DND-41 (cell line): ENCODE results near the gene HOTAIR.

Experiments
- ATAC-seq: fragments of 200-7000 bp; cut with Tn5 transposase; 3 replicates; pipeline ENCODE4 v1.9.1; 2021; ENCODE audit warnings: low read depth; ENCODE audit not compliant: insufficient read depth
- DNase-seq: peaks from one replicate; pipeline ENCODE4 v3.0.0-alpha.2; 2020
- H2AFZ ChIP-seq: 2 replicates; pipeline ENCODE4 v1.6.0; 2012; ENCODE audit warnings: low read depth, low read length
- H3K27ac ChIP-seq: 2 replicates; pipeline ENCODE4 v1.5.1; 2012; ENCODE audit warnings: low read length, inconsistent platforms
- H3K27me3 ChIP-seq: fragments of 200-600 bp; sonication (generic); 2 replicates; pipeline ENCODE4 v1.6.0; 2012; ENCODE audit warnings: low read length, mild to moderate bottlenecking, inconsistent platforms; ENCODE audit not compliant: insufficient read depth, poor library complexity
- H3K36me3 ChIP-seq: 2 replicates; pipeline ENCODE4 v1.5.1; 2012; ENCODE audit warnings: low read length, inconsistent platforms; ENCODE audit not compliant: insufficient read depth
- H3K4me1 ChIP-seq: 2 replicates; pipeline ENCODE4 v1.5.1; 2012; ENCODE audit warnings: mild to moderate bottlenecking, low read length; ENCODE audit not compliant: insufficient read depth
- H3K4me2 ChIP-seq: 2 replicates; pipeline ENCODE4 v1.6.0; 2012; ENCODE audit warnings: mild to moderate bottlenecking, moderate library complexity, low read length, inconsistent platforms; ENCODE audit not compliant: insufficient read depth
- H3K4me3 ChIP-seq, 2 experiments: fragments of 200-600 bp in 1 of 2; shearing (Covaris generic) in 1 of 2; 2 replicates each; pipeline ENCODE4 v1.5.1; 2012 to 2016; ENCODE audit warnings: inconsistent platforms in 2 of 2, low read length in 2 of 2, mild to moderate bottlenecking in 2 of 2, low read depth in 1 of 2, moderate library complexity in 1 of 2
- H3K79me2 ChIP-seq: 2 replicates; pipeline ENCODE4 v1.6.0; 2012; ENCODE audit warnings: low read length, inconsistent platforms; ENCODE audit not compliant: insufficient read depth
- H3K9ac ChIP-seq: 2 replicates; pipeline ENCODE4 v1.6.0; 2012; ENCODE audit warnings: low read depth, mild to moderate bottlenecking, inconsistent platforms, low read length, moderate library complexity
- H3K9me3 ChIP-seq: 2 replicates; pipeline ENCODE4 v1.5.1; 2012; ENCODE audit warnings: low read length, moderate library complexity, mild to moderate bottlenecking, inconsistent platforms; ENCODE audit not compliant: insufficient read depth, severe bottlenecking
- H4K20me1 ChIP-seq: 2 replicates; pipeline ENCODE4 v1.6.0; 2012; ENCODE audit warnings: low read length; ENCODE audit not compliant: insufficient read depth
- CTCF ChIP-seq: IDR thresholded peaks from 2 replicates; pipeline ENCODE4 v1.5.1; 2012; ENCODE audit warnings: borderline replicate concordance, low read length, moderate library complexity, mild to moderate bottlenecking; ENCODE audit not compliant: poor library complexity, severe bottlenecking; ENCODE audit errors: extremely low read depth
- EZH2 ChIP-seq: IDR thresholded peaks from 3 replicates; pipeline ENCODE4 v1.6.1; 2012; ENCODE audit warnings: borderline replicate concordance, low read depth, mild to moderate bottlenecking, moderate library complexity, low read length, inconsistent platforms; ENCODE audit not compliant: severe bottlenecking

Gene HOTAIR

GRCh38 chr12:53964315-53964713 is 10.4 kb downstream of the HOTAIR start:
- no peaks in the 10 kb centered on the region for H4K20me1 ChIP-seq
- H3K4me1 ChIP-seq: 0 out of 2 replicates have a peak, but pooled peaks cover 2% of the 10 kb centered on the region
- no peak for DNase-seq
- H2AFZ ChIP-seq: no peak overlapping the region
- no peaks in the 10 kb centered on the region for H3K79me2 ChIP-seq
- no peak overlapping the region for H3K27ac ChIP-seq
- H3K9ac ChIP-seq: no peak overlapping the region
- ATAC-seq: no peak
- no peak overlapping the region; the same call in 1 of the 2 replicates for H3K4me2 ChIP-seq
- peaks cover 63% of the 10 kb centered on the region for H3K27me3 ChIP-seq
- no peaks in the 10 kb centered on the region for H3K36me3 ChIP-seq
- H3K9me3 ChIP-seq: no peaks in the 10 kb centered on the region
- TF ChIP-seq EZH2 (no peak), CTCF (no peak)
- H3K4me3 ChIP-seq: no peak overlapping the region

GRCh38 chr12:53963434-53964314 is 11.1 kb downstream of the HOTAIR start:
- Histone ChIP-seq H3K9me3 (no peaks in the 10 kb centered on the region), H3K4me2 (no peak overlapping the region), H4K20me1 (no peaks in the 10 kb centered on the region), H3K36me3 (no peaks in the 10 kb centered on the region), H3K27me3 (peaks cover 59% of the 10 kb centered on the region), H3K9ac (no peak overlapping the region), H2AFZ (no peak overlapping the region), H3K4me1 (0 out of 2 replicates have a peak, but pooled peaks cover 2% of the 10 kb centered on the region), H3K79me2 (no peaks in the 10 kb centered on the region), H3K4me3 (no peak overlapping the region), H3K27ac (no peak overlapping the region)
- DNase-seq: no peak
- no peak for ATAC-seq
- TF ChIP-seq EZH2 (no peak), CTCF (no peak)

- Histone ChIP-seq H3K79me2 (no peaks in the 10 kb centered on the region), H3K4me1 (0 out of 2 replicates have a peak, but pooled peaks cover 2% of the 10 kb centered on the region), H3K9ac (no peak overlapping the region), H3K4me2 (no peak overlapping the region), H2AFZ (no peak overlapping the region), H3K27ac (no peak overlapping the region), H4K20me1 (no peaks in the 10 kb centered on the region), H3K4me3 (no peak overlapping the region), H3K36me3 (no peaks in the 10 kb centered on the region), H3K27me3 (peaks cover 61% of the 10 kb centered on the region), H3K9me3 (no peaks in the 10 kb centered on the region)
- TF ChIP-seq EZH2: no peak
- no peak for DNase-seq
- ATAC-seq: no peak
These were observed 11.7 kb downstream of the HOTAIR start for GRCh38 chr12:53963005-53963404.

- H3K27me3 ChIP-seq: peaks cover 59% of the 10 kb centered on the region
- H3K27ac ChIP-seq: no peak overlapping the region
- H3K36me3 ChIP-seq: no peaks in the 10 kb centered on the region
- 0 out of 2 replicates have a peak, but pooled peaks cover 2% of the 10 kb centered on the region for H3K4me1 ChIP-seq
- H3K4me3 ChIP-seq: no peak overlapping the region
- no peak overlapping the region for H3K4me2 ChIP-seq
- H4K20me1 ChIP-seq: no peaks in the 10 kb centered on the region
- H3K79me2 ChIP-seq: no peaks in the 10 kb centered on the region
- ATAC-seq (no peak), DNase-seq (no peak)
- H2AFZ ChIP-seq: no peak overlapping the region
- no peak for TF ChIP-seq CTCF
- no peak for TF ChIP-seq EZH2
- no peak overlapping the region for H3K9ac ChIP-seq
- no peaks in the 10 kb centered on the region for H3K9me3 ChIP-seq
These were observed 13.6 kb downstream of the HOTAIR start for GRCh38 chr12:53961025-53961761.
